GM12873 (cell line): Measurements from ENCODE around the gene PPY.
A peak's percentile ranks its signal among the peaks of the same experiment; 100 is the strongest.

Source experiments
- TF ChIP-seq, protein P1 (sequence below): IDR thresholded peaks from 2 replicates; pipeline ENCODE4 v1.5.1; 2012; ENCODE audit warnings: low read depth, mild to moderate bottlenecking, moderate library complexity, low read length, control low read depth; ENCODE audit not compliant: insufficient read depth; ENCODE audit errors: missing control alignments

PPY gene

DNA sequence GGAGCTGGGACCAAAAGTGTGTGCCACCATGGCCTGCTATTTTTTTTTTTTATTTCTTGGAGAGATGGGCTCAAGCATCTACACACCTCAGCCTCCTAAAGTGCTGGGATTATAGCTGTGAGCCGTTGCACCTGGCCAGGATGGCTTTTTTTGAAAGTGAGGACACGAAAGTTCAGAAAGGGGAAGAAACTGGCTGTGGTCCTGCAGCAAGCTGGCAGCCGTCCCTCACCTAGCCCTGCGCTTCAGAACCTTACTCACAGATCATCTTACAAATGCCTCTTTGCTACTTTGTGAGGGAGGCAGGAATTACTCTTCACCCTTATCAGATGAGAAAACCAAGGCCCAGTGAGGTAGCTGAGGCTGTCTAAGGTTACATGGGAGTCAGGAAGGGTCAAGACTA, 4.5 kb upstream of the PPY start:
- TF ChIP-seq, protein P1, sequence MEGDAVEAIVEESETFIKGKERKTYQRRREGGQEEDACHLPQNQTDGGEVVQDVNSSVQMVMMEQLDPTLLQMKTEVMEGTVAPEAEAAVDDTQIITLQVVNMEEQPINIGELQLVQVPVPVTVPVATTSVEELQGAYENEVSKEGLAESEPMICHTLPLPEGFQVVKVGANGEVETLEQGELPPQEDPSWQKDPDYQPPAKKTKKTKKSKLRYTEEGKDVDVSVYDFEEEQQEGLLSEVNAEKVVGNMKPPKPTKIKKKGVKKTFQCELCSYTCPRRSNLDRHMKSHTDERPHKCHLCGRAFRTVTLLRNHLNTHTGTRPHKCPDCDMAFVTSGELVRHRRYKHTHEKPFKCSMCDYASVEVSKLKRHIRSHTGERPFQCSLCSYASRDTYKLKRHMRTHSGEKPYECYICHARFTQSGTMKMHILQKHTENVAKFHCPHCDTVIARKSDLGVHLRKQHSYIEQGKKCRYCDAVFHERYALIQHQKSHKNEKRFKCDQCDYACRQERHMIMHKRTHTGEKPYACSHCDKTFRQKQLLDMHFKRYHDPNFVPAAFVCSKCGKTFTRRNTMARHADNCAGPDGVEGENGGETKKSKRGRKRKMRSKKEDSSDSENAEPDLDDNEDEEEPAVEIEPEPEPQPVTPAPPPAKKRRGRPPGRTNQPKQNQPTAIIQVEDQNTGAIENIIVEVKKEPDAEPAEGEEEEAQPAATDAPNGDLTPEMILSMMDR, result no peak

DNA sequence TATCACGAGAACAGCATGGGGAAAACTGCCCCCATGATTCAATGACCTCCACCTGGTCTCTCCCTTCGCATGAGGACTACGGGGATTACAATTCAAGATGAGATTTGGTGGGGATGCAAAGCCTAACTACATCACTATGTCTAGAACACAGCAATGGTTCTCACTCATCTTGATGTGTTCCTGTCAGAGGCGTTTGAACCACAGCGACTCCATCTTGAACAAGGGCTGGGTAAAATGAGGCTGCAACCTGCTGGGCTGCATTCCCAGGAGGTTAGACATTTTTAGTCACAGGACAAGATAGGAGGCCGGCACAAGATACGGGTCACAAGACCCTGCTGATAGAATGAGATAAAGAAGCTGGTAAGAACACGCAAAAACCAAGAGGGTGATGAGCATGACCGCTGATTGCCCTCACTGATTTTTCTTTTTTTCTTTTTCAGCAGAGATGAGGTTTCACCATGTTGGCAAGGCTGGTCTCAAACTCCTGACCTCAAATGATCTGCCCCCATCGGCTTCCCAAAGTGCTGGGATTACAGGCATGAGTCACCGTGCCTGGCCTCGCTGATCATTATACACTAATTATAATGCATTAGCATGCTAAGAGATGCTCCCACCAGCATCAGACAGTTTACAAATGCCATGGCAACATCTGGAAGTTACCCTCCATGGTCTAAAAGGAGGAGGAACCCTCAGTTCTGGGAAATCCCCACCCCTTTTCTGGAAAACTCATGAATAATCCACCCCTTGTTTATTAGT, 3.0 kb upstream of the PPY start:
- TF ChIP-seq, protein P1, result no peak

DNA sequence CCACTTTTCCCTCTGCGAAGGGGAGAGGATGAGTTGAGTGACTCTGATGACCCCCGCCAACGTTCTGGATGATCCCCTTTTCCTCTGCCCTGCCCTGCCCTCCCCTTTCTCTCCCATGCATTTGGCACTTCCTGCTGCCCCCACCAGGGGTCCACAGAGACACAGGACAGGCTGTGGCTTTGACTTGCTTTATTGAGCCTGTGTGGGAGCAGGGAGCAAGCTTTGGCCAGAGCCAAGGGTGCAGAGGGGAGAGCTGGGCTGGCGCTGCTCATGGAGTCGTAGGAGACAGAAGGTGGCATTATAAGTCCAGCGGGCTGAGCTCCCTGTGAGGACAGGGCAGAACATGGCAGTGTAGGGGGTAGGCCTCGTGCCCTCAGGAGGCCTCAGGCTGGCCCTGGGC, 1.6 kb downstream of the PPY start:
- TF ChIP-seq, protein P1, result peak; percentile 60

DNA sequence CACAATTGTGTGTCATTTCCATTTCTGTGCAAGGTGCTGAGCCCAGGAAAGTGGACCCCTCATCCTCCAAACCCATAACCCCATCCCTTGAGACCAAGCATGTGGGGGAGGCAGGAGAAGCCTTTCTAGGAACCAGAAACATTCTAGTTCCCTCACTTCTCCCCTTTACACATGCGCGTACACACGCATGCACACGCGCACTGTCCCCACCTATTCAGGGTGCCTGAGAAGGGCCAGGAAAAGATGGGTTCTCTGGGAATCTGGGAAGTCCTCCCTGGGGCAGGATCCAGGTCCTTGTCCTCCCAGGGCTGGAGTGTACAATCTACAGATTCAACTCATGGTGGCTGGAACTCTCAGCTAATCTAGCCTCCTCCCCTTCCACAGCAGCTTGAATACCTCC, 2.4 kb downstream of the PPY start:
- TF ChIP-seq, protein P1, result no peak

DNA sequence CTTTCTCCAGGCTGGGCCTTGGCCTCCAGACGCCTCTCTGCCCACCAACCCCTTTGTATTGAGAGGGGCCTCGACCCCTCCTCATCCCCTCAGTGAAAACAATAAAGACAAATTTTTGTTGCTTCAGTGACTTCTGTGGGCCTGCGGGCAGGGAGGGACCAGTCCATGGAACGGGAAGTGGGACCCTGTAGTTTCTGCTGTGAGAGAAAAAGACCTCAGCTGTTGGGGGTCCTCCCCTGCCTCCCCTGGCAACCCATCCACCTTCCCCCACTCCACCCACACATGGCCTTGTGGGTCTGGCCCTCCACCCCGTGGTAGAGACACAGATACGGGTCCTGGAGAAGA, 3.5 kb downstream of the PPY start:
- TF ChIP-seq, protein P1, result no peak

DNA sequence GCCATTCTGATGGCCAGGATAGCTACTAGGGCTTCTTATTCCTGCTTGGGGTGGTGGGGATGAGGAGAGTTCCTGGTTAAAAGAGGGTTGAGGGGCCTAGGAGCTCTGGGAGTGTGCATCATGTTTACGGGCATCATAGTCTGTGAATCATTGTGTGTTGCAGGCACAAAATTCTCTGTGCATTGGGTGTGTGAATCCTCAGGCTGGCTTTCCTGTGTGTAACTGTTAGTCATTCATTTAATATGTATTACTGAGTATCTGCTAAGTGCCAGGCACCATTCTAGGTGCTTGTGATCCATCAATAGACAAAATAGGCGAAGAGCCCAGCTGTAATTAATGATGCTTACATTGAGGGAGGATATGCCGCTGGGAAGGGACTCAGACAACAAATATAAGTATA, 5.8 kb downstream of the PPY start:
- TF ChIP-seq, protein P1, result no peak

DNA sequence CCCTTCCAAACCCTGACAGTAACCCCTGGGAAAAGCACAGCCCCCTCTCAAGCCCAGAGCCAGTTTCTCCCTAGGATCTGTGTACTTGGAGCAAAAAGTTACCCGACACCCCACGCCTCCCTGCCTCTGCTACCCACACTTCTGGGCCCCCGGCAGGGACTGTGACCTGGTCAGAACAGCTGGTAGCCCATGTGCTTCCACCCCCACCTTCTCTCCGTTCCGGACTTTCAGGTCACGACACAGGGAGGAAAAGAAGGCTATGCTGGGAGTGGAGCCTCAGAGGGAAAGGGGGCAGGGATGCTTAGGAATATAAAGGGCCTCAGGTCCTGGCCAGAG, 6.4 kb downstream of the PPY start:
- TF ChIP-seq, protein P1, result no peak
